Left kidney (tissue), 8 donors: Measurements from ENCODE around the gene MMP27. TPM values are rescaled to one million over a fixed set of nuclear protein-coding genes. Genes with fewer than 3 reads are reported as not detected.
"Not testable (repeated sequence)": the region's sequence is repeated elsewhere in the genome, so short reads cannot be mapped to it uniquely, and the experiment has no call there.

Experiments used
- DNase-seq: peaks from one replicate; pipeline ENCODE4 v3.0.0-alpha.2; 2013
- long read RNA-seq, 8 donors: transcript quantifications; one replicate each; lab custom pipeline, GENCODE V29; 2026
- polyA plus RNA-seq: library from polyadenylated mRNA; unstranded; fragments of 120-200 nt; gene quantifications from one replicate; pipeline ENCODE4 v1.2.1, GENCODE V29; 2013; ENCODE audit not compliant: insufficient read length

Gene MMP27, protein sequence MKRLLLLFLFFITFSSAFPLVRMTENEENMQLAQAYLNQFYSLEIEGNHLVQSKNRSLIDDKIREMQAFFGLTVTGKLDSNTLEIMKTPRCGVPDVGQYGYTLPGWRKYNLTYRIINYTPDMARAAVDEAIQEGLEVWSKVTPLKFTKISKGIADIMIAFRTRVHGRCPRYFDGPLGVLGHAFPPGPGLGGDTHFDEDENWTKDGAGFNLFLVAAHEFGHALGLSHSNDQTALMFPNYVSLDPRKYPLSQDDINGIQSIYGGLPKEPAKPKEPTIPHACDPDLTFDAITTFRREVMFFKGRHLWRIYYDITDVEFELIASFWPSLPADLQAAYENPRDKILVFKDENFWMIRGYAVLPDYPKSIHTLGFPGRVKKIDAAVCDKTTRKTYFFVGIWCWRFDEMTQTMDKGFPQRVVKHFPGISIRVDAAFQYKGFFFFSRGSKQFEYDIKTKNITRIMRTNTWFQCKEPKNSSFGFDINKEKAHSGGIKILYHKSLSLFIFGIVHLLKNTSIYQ
- polyA plus RNA-seq: not detected
- long read RNA-seq, donor 1: 0 reads
- long read RNA-seq, donor 2: 0 reads
- long read RNA-seq, donor 3: 0 reads
- long read RNA-seq, donor 4: 0 reads
- long read RNA-seq, donor 5: 0 reads
- long read RNA-seq, donor 6: 0 reads
- long read RNA-seq, donor 7: 0 reads
- long read RNA-seq, donor 8: 0 reads

DNA sequence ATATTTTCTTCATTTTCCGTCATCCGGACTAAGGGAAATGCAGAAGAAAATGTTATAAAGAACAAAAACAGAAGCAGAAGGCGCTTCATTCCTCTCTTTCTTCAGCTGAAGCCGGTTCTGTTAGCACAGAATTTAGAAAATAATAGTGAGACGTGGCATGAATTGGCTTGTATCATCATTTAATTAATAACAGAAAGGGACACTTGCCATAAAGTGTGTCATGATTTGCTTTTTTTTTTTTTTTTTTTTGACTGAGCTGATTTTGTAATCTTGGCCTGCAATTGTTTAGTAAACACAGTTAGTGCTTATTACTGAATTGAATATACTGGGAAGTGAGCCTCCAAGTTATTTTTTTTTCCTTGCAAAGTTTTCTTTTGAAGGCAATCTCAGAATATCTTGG, at the start of gene MMP27:
Gene MMP27, minus strand, starts transcription at position 144 of the 400 bp plus-strand sequence. Its CDS starts 55 bp downstream, at position 89.
- no peak for DNase-seq

DNA sequence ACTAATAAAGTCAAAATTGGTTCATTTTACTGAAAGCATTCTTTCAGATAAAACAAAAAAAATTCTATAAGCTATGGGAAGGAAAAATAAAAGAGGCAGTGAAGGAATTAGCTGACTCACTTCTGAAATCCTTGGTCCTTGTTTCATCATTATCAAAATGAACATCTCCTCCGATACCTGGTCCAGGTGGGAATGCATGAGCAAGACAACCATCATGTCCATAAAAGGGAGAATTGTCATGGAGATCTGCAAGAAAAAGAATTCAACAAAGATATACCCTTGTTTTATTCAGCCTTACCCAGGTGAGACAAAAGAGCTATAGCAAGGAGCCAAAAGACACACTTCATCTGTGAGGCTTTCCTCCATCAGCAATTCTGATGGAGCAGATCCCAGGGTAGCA, 47.7 kb upstream of the MMP27 start:
- no peak for DNase-seq

DNA sequence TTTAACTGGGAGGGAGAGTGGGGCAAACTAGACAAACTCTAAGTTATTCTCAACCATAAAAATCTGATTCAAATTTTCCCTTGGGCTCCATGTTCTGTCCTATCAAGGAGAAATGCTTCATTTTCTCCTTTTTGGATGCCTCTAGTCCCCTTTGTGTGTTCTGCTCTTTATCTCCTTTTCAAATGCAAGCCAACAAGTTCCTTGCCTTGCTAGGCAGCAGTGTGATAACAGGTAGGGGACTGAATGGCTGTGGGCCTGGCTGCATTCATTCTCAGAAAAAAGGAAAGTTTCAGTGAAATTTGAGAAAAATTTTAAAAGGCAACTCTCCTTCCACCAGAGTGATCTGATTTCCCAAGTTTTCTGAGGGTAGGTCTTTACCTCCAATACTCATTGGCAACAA, 46.1 kb upstream of the MMP27 start:
- DNase-seq: no peak

DNA sequence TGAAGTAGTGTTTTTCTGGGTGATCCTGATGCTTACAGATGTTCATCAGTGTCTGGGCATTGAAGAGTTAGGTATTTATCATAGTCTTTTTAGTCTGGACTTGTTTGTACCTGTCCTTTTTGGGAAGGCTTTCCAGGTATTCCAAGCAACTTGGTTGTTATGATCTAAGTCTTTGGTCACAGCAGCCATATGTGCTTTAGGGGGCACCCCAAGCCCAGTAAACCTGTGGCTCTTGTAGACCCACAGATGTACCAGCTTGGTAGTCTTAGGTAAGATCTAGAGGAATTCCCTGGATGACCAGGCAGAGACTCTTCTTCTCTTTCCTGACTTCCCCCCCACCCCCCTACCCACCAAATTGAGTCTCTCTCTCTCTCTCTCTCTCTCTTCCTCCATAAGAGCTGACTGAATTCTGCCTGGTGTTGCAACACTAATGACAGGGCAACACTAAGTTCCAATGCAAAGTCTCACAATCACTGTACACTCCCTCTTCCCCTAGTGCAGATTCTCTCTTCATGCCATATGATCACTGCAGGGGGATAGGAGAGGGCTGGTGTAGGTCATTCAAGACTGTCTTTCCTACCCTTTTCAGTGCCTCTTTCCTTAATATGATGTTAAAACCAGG, 43.6 kb upstream of the MMP27 start:
- DNase-seq: no peak

DNA sequence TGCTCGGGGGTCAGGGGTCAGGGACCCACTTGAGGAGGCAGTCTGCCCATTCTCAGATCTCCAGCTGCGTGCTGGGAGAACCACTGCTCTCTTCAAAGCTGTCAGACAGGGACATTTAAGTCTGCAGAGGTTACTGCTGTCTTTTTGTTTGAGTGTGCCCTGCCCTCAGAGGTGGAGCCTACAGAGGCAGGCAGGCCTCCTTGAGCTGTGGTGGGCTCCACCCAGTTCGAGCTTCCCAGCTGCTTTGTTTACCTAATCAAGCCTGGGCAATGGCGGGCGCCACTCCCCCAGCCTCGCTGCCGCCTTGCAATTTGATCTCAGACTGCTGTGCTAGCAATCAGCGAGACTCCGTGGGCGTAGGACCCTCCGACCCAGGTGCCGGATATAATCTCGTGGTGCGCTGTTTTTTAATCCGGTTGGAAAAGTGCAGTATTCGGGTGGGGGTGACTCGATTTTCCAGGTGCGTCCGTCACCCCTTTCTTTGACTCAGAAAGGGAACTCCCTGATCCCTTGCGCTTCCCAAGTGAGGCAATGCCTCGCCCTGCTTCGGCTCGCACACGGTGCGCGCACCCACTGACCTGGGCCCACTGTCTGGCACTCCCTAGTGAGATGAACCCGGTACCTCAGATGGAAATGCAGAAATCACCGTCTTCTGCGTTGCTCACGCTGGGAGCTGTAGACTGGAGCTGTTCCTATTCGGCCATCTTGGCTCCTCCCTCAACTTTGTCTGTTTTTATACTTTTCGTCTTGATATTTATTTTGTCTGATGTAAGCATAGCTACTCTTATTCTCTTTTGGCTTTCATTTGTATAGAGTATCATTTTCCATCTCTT, 41.4 kb upstream of the MMP27 start:
- not testable (repeated sequence) for DNase-seq

DNA sequence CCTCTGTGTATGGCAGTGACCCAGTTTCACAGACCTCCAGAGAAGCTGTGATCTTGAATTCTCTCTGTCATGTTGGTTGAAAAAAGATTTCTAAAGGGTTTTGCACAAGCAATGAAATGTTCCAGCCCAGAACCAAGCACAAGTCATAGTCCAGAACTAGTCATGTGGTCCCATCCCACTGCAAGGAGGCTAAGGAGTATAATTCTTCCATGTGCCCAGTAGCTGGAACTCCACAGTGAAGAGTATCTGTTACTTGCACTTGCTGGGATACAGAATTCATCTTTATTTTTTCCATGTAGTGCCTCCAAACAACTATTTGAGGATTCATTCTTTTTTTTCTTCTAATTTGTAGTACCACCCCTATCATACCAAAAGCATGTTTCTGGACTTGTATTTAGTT, 29.1 kb upstream of the MMP27 start:
- no peak for DNase-seq

DNA sequence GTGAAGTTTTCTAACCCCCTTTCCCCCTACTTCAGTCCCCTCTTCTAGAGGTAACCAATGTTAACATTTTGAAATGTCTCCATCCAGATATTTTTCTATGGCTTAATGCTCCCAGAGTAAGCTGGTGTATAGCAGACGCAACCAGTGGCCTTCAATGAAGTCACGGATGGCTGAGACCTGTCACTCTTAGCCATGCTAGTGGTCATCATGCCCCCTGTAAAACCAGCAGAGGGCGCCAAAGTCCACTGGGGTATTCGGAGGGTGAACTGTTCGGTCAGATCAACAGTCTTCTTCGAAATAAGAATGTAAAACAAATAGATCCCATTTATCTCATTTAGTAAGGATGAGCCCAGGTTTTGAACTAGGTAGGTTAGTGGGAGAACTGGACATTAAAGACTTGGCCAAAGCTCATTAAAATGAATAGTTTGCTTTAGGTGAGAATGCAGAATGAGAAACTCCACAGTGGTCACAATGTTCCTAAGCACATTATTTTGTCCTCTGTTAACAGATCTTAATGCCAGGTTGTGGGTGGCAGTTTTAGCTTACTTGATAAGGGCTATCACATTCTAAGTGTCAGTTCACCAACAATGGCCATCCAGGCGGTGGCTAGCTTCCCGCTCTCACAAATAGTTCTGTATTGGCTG, 27.8 kb upstream of the MMP27 start:
- DNase-seq: no peak

DNA sequence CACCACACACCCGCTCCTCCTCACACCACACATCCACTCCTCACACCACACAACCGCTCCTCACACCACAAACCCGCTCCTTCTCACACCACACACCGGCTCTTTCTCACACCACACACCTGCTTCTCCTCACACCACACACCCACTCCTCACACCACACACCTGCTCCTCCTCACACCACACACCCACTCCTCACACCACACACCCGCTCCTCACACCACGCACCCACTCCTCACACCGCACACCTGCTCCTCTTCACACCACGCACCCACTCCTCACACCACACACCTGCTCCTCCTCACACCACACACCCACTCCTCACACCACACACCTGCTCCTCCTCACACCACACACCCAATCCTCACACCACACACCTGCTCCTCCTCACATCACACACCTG, 25.4 kb upstream of the MMP27 start:
- not testable (repeated sequence) for DNase-seq

DNA sequence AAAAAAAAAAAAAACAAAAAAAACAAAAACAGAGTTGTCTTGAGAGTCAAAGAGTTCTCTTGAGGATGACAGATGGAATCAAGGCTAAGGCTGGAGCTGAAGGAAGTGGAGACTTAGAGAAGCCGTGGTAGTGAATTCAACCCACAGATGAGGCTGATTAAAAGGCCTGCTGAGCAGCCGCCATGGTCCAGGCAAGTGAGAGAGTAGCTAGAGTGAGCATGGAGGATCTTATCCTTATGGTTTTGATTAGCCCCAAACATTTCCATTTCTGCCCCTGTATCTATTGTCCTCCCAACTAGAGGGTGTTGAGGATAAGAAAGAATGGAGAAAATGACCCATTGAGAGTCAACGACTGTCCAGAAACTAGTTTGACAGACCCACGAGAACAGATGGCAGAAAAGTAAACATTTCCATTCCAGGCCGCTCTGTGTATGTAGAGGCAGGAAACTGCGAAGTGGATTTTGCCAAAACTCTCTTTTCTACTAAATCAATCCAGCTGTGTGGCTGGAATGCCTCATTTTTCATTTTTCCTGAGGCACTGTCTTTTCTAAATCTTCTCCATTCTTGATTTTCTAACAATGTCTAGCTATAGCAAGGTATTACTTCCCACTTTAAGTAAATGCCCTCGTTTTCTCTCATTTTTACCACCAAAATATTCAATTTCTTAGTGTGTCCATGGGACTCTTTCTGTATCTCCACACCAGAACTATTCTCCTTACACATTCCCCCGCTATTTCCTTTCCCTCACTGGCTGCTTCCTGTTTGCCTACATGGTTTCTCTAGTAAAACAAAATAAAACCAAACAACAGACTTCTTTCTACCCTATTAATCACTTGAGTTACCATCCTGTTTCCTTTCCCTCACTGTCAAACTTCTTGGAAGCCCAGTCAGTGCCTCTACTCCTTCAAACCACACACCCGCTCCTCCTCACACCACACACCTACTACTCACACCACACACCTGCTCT, 24.6 kb upstream of the MMP27 start:
- DNase-seq: no peak

DNA sequence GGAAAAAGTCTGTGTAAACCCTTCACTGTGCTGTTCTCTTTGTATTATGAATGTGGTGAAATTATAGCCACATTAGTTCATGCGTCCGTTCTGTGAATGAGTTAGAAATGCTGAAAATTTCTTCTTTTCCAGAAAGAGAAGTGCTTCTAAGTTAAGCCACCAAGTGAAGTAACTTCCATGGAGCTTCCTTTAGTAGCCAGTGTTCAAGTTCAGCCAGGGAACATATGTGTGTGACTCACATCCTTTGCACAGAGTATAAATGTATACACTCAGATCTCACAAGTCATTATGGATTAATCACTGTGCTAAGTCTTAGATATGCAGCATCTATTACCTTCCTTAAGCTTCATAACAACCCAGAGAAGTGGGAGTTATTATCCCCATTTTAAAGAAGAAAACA, 22.3 kb upstream of the MMP27 start:
- DNase-seq: no peak

DNA sequence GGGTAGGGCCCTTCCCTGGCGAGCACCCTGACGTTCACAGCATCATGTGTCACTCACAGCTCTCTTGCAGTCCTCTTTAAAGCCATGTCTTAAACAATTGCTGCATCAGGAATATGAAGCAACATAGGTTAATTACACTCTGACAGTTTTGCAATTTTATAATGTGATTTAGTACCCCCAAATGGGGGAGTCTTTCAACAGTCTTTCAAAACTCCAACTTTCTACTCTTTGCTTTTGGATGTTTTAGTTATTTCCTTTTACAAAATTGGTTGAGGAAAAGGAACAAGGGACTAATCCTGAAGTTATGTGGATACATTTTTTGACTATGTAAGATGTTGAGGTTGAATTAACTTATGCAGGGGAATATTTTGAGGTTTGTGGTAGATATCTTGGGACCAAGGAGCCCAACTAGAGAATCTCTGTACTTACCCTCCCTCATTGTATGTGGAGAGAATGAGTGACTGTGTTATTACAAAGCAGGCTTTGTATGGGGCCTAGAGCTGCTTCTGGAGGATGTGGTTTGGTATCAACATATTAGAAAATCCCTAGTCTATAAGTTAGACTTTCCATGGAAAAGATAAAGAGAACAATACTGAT, 19.4 kb upstream of the MMP27 start, which contains the start of gene MMP8:
Gene MMP8, minus strand, starts transcription at position 51 of the 597 bp plus-strand sequence. CDS start 99 bp downstream, outside the sequence.
- DNase-seq: no peak

DNA sequence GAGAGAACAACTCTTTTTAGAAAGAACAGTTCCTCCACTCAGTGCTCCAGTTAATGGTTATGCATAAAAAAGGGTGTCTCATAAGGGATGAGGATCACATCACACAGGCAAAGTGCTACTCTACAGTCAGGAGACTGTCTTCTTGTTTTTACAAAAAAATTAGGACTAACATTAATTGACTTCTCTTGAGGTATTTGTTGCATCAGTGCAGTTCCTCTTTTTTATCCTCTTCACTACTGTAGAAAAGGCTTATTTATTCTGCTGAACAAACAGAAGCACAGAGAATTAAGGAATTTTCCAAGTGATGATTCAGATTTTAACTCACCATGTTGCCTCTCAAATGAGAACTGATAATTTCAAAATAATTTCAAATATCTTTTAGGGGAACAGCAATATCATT, 17.3 kb upstream of the MMP27 start:
- DNase-seq: no peak

DNA sequence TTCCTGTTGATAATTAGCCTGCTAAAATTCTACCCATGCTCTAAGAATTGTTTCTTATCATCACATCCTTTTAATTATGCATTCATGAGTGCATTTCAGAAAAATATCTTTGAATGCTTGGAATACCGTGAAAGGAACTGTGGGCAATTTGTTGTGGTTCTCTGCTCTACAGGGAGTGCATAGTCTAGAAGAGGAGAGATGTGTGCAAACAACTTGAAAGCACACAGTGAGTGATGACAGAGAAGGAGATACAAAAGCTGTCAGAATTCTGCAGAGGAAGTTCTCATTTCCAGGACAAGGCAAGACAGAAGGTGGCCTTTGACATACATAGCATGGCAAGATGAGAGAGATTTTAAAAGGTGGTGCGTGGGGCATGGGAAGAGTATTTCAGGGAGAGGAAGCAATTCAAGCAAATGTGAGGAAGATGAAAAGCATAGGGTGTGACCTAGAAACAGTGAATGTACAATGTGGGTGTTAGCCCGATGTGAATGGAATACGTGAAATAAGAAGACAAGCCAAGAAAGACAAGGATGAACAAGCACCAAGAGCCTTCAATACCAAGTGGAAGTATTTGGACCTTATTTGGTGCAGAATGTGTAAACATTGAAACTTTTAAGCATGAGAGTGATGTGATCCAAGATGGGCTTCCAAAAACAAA, 14.2 kb upstream of the MMP27 start:
- DNase-seq: no peak

DNA sequence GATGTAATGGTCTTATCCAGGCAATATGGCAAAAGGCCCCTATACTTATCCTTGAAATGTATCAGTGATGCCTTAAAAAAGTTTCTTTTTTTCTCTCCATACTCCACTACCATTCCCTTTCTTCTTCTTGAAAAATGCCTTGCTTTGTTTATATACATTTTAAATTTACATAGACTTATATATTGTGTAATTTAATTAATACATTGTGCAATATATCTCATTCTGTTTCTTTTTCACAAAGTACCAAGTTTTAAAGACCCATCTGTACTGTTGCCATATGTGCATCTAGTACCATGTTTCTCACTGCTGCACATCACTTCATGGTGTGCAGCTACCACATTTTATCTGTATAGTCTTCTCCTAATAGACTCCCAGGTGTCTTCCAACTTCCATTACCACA, 11.7 kb upstream of the MMP27 start:
- no peak for DNase-seq

DNA sequence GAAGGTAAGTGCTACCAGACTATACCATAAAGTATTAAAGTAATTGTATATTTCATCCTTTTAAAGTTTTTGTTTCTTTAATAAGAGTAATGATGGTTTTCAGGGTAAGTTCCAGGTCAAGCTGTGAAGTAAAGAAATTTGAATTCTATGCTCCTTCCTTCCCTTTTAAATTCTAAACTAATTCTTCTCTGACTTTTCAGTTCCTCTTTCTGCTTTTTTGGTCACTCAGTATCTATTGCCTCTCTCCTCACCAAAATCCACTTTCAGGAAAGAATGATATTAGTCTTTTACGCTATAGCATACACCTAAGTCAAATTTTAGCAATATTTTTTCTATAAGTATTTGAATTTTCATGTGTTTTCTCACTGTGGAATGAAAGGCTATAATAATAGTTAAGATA, 11.0 kb upstream of the MMP27 start:
- DNase-seq: no peak

DNA sequence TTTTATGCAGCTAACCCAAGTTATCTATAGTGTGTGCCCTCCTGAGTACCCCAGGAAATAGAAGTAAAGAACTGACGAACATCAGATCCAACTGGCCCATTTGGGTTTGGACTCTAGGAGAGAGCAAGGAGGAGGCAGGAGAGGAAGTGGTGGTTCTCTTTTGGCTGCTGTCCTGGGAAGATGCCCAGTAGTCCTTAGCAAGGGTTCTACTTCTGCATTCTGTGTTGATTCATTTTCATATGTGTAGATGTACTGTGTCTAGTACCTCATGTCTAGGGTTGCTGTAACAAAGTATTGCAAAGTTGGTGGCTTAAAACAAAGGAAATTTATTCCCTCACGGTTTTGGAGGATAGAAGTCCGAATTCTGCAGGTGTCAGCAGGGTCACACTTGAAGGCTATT, 6.6 kb upstream of the MMP27 start:
- DNase-seq: no peak

DNA sequence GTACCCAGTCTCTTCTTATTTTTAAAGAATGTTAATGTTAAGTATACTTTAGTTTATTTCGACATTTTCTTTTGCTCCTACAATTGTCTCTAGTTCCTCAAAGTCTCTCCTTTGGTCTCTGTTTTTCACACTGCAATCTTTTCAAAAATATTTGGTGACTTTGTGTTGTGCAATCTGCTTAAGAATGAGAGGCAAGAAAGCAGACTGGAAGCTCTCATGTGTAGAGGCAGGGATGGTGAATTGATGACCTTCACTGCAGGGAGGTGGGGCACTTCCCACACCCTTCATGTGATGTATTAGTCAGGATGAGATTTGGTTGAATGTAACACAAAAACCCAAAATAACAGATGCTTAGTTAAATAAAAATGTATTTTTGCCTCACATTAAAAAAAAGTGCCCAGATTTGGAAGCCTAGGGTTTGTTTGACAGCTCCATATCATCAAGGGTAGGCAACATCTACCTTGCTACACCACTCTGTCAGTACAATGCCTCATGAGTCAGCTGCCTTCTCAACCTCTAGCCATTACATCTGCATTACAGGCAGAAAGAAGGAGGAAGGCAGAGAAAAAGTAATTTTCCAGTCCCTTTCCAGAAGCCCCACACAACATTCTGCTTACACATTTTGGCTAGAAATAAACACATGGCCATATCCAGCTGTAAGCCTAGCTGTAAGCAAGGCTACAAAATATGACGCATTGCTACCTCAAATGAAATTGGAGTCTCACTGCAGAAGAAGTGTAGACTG, 3.8 kb upstream of the MMP27 start:
- no peak for DNase-seq

DNA sequence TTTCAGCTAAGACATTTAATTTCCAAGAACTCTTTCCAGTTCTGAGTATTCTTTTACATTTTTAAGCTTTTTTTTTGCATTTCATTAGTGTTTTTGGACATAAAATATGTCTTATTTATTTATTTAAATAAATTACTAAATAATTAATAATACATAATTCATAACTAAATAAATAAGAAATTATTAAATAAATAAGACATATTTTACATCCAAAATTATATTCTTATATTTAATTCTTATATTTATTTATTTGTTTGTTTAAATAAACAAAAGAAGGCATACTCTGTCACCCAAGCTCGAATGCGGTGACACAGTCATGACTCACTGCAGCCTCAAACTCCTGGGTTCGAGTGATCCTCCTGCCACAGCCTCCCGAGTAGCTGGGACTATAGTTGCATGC, 3.1 kb upstream of the MMP27 start:
- no peak for DNase-seq

DNA sequence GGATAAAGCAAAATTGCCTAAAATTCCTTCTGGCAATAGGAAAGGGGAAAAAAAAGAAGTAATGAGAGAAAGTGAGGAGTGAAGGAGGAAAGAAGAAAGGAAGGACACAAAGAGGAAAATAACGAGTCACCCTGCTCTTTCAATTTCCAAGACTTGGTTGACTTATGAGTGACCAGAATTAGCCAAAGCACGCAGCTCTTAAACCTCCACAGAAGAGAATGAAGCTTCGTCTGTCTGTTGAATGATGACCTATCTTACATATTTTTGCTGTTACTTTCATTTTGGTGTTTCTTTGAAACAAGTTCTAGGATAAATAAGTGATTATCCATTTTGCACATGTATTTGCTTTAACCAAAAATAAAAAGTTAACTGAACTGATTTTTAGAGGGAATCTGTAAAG, 728 bp downstream of the MMP27 start:
- no peak for DNase-seq
